KMS-11 (cell line): ENCODE measurements around the gene POU2AF1.
A peak's percentile ranks its signal among the peaks of the same experiment; 100 is the strongest.

Experiments
- H2AFZ ChIP-seq: fragments of 200-600 bp; sonication (generic); 2 replicates; pipeline ENCODE4 v1.6.1; 2016; ENCODE audit warnings: antibody characterized with exemption, mixed run types, low read depth
- H3K27ac ChIP-seq: fragments of 200-600 bp; sonication (generic); 2 replicates; pipeline ENCODE4 v1.6.1; 2016; ENCODE audit warnings: mild to moderate bottlenecking, mixed run types
- H3K27me3 ChIP-seq: fragments of 200-600 bp; sonication (generic); 2 replicates; pipeline ENCODE4 v1.6.1; 2017; ENCODE audit warnings: mild to moderate bottlenecking, low read depth, mixed run types, moderate library complexity; ENCODE audit not compliant: insufficient read depth
- H3K36me3 ChIP-seq: fragments of 200-600 bp; sonication (generic); 2 replicates; pipeline ENCODE4 v1.6.1; 2017; ENCODE audit warnings: mild to moderate bottlenecking, mixed run types; ENCODE audit not compliant: insufficient read depth
- H3K4me1 ChIP-seq: fragments of 200-600 bp; sonication (generic); 2 replicates; pipeline ENCODE4 v1.6.1; 2016; ENCODE audit warnings: mild to moderate bottlenecking, low read depth, mixed run types; ENCODE audit not compliant: poor library complexity, severe bottlenecking
- H3K4me2 ChIP-seq: fragments of 200-600 bp; sonication (generic); 2 replicates; pipeline ENCODE4 v1.7.0; 2016; ENCODE audit warnings: mild to moderate bottlenecking, mixed run types
- H3K4me3 ChIP-seq: fragments of 200-600 bp; sonication (generic); IDR thresholded peaks from 2 replicates; pipeline ENCODE4 v1.6.1; 2017; ENCODE audit warnings: low read depth, low read length, mixed read lengths; ENCODE audit not compliant: insufficient read depth
- H3K79me2 ChIP-seq: fragments of 200-600 bp; sonication (generic); 2 replicates; pipeline ENCODE4 v1.6.1; 2016; ENCODE audit warnings: low read depth, mixed run types; ENCODE audit not compliant: insufficient read depth
- H3K9ac ChIP-seq: fragments of 200-600 bp; sonication (generic); 2 replicates; pipeline ENCODE4 v1.6.1; 2016; ENCODE audit warnings: mild to moderate bottlenecking, mixed run types
- H4K20me1 ChIP-seq: fragments of 200-600 bp; sonication (generic); 2 replicates; pipeline ENCODE4 v1.6.1; 2016; ENCODE audit warnings: mild to moderate bottlenecking, mixed run types; ENCODE audit not compliant: insufficient read depth
- TF ChIP-seq, protein P1 (sequence below): fragments of 200-600 bp; sonication (generic); conservative IDR thresholded peaks from 2 replicates; pipeline ENCODE4 v1.6.1; 2017; ENCODE audit warnings: low read depth, mild to moderate bottlenecking, antibody characterized with exemption, low read length, moderate library complexity, mixed read lengths

The POU2AF1 gene

GRCh38 chr11:111416231-111416960 lies 37.3 kb upstream of the POU2AF1 start:
- TF ChIP-seq, protein P1, sequence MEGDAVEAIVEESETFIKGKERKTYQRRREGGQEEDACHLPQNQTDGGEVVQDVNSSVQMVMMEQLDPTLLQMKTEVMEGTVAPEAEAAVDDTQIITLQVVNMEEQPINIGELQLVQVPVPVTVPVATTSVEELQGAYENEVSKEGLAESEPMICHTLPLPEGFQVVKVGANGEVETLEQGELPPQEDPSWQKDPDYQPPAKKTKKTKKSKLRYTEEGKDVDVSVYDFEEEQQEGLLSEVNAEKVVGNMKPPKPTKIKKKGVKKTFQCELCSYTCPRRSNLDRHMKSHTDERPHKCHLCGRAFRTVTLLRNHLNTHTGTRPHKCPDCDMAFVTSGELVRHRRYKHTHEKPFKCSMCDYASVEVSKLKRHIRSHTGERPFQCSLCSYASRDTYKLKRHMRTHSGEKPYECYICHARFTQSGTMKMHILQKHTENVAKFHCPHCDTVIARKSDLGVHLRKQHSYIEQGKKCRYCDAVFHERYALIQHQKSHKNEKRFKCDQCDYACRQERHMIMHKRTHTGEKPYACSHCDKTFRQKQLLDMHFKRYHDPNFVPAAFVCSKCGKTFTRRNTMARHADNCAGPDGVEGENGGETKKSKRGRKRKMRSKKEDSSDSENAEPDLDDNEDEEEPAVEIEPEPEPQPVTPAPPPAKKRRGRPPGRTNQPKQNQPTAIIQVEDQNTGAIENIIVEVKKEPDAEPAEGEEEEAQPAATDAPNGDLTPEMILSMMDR, result no peak
- Histone ChIP-seq H4K20me1 (no peaks in the 10 kb centered on the region), H3K36me3 (no peaks in the 10 kb centered on the region), H3K79me2 (no peaks in the 10 kb centered on the region), H3K9ac (peak overlapping the region; percentile 79), H3K4me2 (peak overlapping the region; percentile 92), H3K4me3 (no peak overlapping the region), H3K4me1 (peaks cover 100% of the 10 kb centered on the region), H2AFZ (peak overlapping the region; percentile 5; the same call in 1 of the 2 replicates), H3K27ac (peak overlapping the region; percentile 99), H3K27me3 (no peaks in the 10 kb centered on the region)

DNA sequence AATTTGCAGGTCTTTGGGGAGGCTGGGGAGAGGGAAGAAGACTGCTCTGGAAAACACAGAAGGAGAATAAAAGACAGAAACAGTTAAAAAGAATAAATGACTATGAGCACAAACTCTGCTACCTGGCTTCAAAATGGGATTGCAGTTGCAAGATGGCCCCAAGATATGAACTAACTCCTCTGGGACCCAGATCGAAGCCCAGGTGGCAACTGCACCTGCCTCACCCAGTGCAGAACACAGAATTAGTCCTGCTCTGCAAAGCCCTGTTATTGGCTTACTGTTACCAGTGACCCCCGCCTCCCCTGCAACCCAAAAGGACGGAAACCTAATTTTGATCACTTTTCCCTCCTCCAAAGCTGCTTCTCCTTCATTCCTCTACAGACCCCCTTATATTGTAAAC lies 35.9 kb upstream of the POU2AF1 start:
- H3K4me3 ChIP-seq, result no peak overlapping the region
- no peak overlapping the region; the same call in 1 of the 2 replicates for H3K9ac ChIP-seq
- H3K4me2 ChIP-seq, result peak overlapping the region; percentile 92
- H4K20me1 ChIP-seq, result no peaks in the 10 kb centered on the region
- H3K4me1 ChIP-seq, result peaks cover 100% of the 10 kb centered on the region
- peak overlapping the region; percentile 99 for H3K27ac ChIP-seq
- TF ChIP-seq, protein P1, result no peak
- H3K79me2 ChIP-seq, result no peaks in the 10 kb centered on the region
- H3K36me3 ChIP-seq, result no peaks in the 10 kb centered on the region
- no peak overlapping the region for H2AFZ ChIP-seq
- no peaks in the 10 kb centered on the region for H3K27me3 ChIP-seq

GRCh38 chr11:111414267-111414931 lies 35.3 kb upstream of the POU2AF1 start:
- H2AFZ ChIP-seq, result no peak overlapping the region
- no peak overlapping the region; the same call in 1 of the 2 replicates for H3K9ac ChIP-seq
- H3K79me2 ChIP-seq, result no peaks in the 10 kb centered on the region
- no peaks in the 10 kb centered on the region for H3K27me3 ChIP-seq
- no peak overlapping the region for H3K4me3 ChIP-seq
- peak overlapping the region; percentile 99; the same call in 1 of the 2 replicates for H3K27ac ChIP-seq
- TF ChIP-seq, protein P1, result no peak
- H3K4me2 ChIP-seq, result peak overlapping the region; percentile 92
- H3K4me1 ChIP-seq, result peaks cover 100% of the 10 kb centered on the region
- H4K20me1 ChIP-seq, result no peaks in the 10 kb centered on the region
- no peaks in the 10 kb centered on the region for H3K36me3 ChIP-seq

DNA sequence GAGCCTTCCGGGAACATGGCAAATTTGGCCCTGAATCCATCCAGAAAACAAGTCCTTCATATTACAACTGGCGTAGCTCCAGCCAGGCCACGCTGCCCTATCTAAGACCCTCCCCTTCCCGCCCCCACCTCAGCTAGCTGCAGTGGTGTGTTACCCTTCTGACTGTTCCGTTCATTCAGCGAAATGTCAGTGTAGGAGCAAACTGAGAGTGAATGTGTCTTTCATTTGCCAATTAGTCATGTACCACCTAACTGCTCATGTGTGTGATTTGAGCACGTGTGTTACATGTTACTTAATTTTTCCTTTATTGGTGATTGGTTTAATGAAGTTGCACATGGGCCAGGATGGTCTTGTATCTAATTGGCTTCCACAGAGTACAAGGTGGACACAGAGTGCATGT lies 34.8 kb upstream of the POU2AF1 start:
- Histone ChIP-seq H3K4me3 (no peak overlapping the region), H2AFZ (no peak overlapping the region), H3K9ac (no peak overlapping the region; the same call in 1 of the 2 replicates), H3K4me2 (peak overlapping the region; percentile 92), H3K79me2 (no peaks in the 10 kb centered on the region), H3K36me3 (no peaks in the 10 kb centered on the region), H3K27ac (peak overlapping the region; percentile 99; the same call in 1 of the 2 replicates), H3K27me3 (no peaks in the 10 kb centered on the region), H3K4me1 (peaks cover 100% of the 10 kb centered on the region), H4K20me1 (no peaks in the 10 kb centered on the region)
- TF ChIP-seq, protein P1, result no peak
